GM12878 (cell line): ENCODE data around the gene SOX9. TPM values are rescaled to one million over a fixed set of nuclear protein-coding genes. Genes with fewer than 3 reads are reported as not detected.

Source experiments
- ATAC-seq: fragments of 200-7000 bp; cut with Tn5 transposase; 3 replicates; pipeline ENCODE4 v1.9.1; 2020; ENCODE audit warnings: mild to moderate bottlenecking, moderate library complexity
- BruUV-seq: library from RNA; stranded (reverse); fragments of 400-500 nt; replicated peaks from 2 replicates; lab custom pipeline; 2021; lab: Mats Ljungman, UMichigan
- CTCF ChIA-PET: fragments of 300-600 bp; sonication (Branson Sonifier 250); formaldehyde crosslinking; extraction: SDS; loops from one replicate; lab custom pipeline; 2021; ENCODE audit warnings: inconsistent platforms; lab: Yijun Ruan, JAX
- POLR2A ChIA-PET: fragments of 350-600 bp; formaldehyde crosslinking; extraction: SDS; loops from one replicate; lab custom pipeline; 2021; ENCODE audit warnings: inconsistent platforms; lab: Charles Lee
- RAD21 ChIA-PET: fragments of 300-600 bp; sonication (Branson Sonifier 250); formaldehyde crosslinking; loops from one replicate; lab custom pipeline; 2023; ENCODE audit warnings: antibody characterized with exemption; ENCODE audit not compliant: unreplicated experiment; lab: Charles Lee
- SMC1A ChIA-PET: fragments of 300-600 bp; sonication (Branson Sonifier 250); formaldehyde crosslinking; loops from one replicate; lab custom pipeline; 2023; ENCODE audit not compliant: unreplicated experiment, uncharacterized antibody; lab: Charles Lee
- DNase-seq: peaks from one replicate; pipeline ENCODE4 v3.0.0-alpha.2; 2011; ENCODE audit warnings: low read depth, low spot score
- FAIRE-seq: peaks from 3 replicates; lab custom pipeline; 2011; peaks lifted over from hg19 to GRCh38; lab: Jason Lieb, UNC
- H2AFZ ChIP-seq: 2 replicates; pipeline ENCODE4 v1.6.0; 2011; ENCODE audit warnings: low read depth, low read length, control low read depth; ENCODE audit not compliant: control insufficient read depth
- H3K27ac ChIP-seq: 2 replicates; pipeline ENCODE4 v1.5.1; 2011; ENCODE audit warnings: control low read depth; ENCODE audit not compliant: control insufficient read depth, insufficient read depth
- H3K27me3 ChIP-seq, 2 experiments: replicated peaks in 1 of 2; 2 replicates each; pipeline versions ENCODE4 v1.6.0 to v1.6.1; 2011; ENCODE audit warnings: low read length in 1 of 2; ENCODE audit not compliant: control insufficient read depth in 2 of 2, insufficient read depth in 2 of 2
- H3K36me3 ChIP-seq, 2 experiments: 2 replicates each; pipeline ENCODE4 v1.5.1; 2011; ENCODE audit warnings: low read length in 1 of 2; ENCODE audit not compliant: control insufficient read depth in 2 of 2, insufficient read depth in 2 of 2
- H3K4me1 ChIP-seq: 2 replicates; pipeline ENCODE4 v1.6.1; 2011; ENCODE audit warnings: mild to moderate bottlenecking, low read length, moderate library complexity, mixed read lengths; ENCODE audit not compliant: control insufficient read depth, insufficient read depth
- H3K4me2 ChIP-seq: 2 replicates; pipeline ENCODE4 v1.6.0; 2011; ENCODE audit warnings: control low read depth; ENCODE audit not compliant: control insufficient read depth, insufficient read depth
- H3K4me3 ChIP-seq: fragments of 200-600 bp; sonication (generic); 2 replicates; pipeline ENCODE4 v1.5.1; 2016
- H3K79me2 ChIP-seq: 2 replicates; pipeline ENCODE4 v1.6.0; 2011; ENCODE audit warnings: low read length; ENCODE audit not compliant: control insufficient read depth, insufficient read depth
- H3K9ac ChIP-seq: 2 replicates; pipeline ENCODE4 v1.8.0; 2011; ENCODE audit warnings: low read length, control low read depth, mixed read lengths; ENCODE audit not compliant: control insufficient read depth, insufficient read depth
- H3K9me3 ChIP-seq: replicated peaks from 3 replicates; pipeline ENCODE4 v1.5.1; 2011; ENCODE audit warnings: mild to moderate bottlenecking, low read length; ENCODE audit not compliant: control insufficient read depth, insufficient read depth
- H4K20me1 ChIP-seq: 2 replicates; pipeline ENCODE4 v1.6.0; 2011; ENCODE audit not compliant: control insufficient read depth, insufficient read depth
- EGR1 ChIP-seq, 2 experiments: IDR thresholded peaks; 1 replicate in 1 of 2; 2 replicates in 1 of 2; pipeline ENCODE4 v1.6.1; 2011 to 2012; ENCODE audit warnings: low read depth in 2 of 2, low read length in 2 of 2, borderline replicate concordance in 1 of 2, mild to moderate bottlenecking in 1 of 2, moderate library complexity in 1 of 2
- FOXM1 ChIP-seq: IDR thresholded peaks from 2 replicates; pipeline ENCODE4 v1.6.1; 2012; ENCODE audit warnings: low read depth, mild to moderate bottlenecking, inconsistent platforms, low read length, moderate library complexity
- HCFC1 ChIP-seq: fragments of 150-350 bp; IDR thresholded peaks from 2 replicates; pipeline ENCODE4 v1.6.1; 2014; ENCODE audit warnings: low read length
- LARP7 ChIP-seq: fragments of 450-650 bp; IDR thresholded peaks from 2 replicates; pipeline ENCODE4 v1.6.1; 2017; ENCODE audit warnings: mild to moderate bottlenecking
- NFIC ChIP-seq: IDR thresholded peaks from 2 replicates; pipeline ENCODE4 v1.6.1; 2012; ENCODE audit warnings: low read depth, mild to moderate bottlenecking, inconsistent platforms, low read length, moderate library complexity
- POU2F2 ChIP-seq: IDR thresholded peaks from 3 replicates; pipeline ENCODE4 v1.6.1; 2011; ENCODE audit warnings: low read depth, mild to moderate bottlenecking, low read length, borderline replicate concordance
- SIN3A ChIP-seq: IDR thresholded peaks from 2 replicates; pipeline ENCODE4 v1.6.1; 2012; ENCODE audit warnings: low read depth, low read length, improper control_type of control experiment
- SPI1 ChIP-seq: IDR thresholded peaks from 2 replicates; pipeline ENCODE4 v1.6.1; 2011; ENCODE audit warnings: low read depth, mild to moderate bottlenecking, low read length, moderate library complexity, borderline replicate concordance; ENCODE audit not compliant: insufficient read depth
- WGBS: methylation state at CpG from one replicate; pipeline ENCODE4 v1.1.6; 2016; ENCODE audit warnings: low lambda C conversion rate; ENCODE audit not compliant: insufficient replicate concordance, insufficient coverage; ENCODE audit errors: missing lambda C conversion rate; 5-methylcytosine and 5-hydroxymethylcytosine counted together
- in situ Hi-C: fragments of 300-500 bp; cut with MboI; formaldehyde crosslinking; loops from 9 replicates; pipeline ENCODE4 v1.14.3; 2018; ENCODE audit warnings: mixed read lengths
- intact Hi-C: fragments of 100-400 bp; cut with micrococcal nuclease; formaldehyde crosslinking; loops from one replicate; pipeline ENCODE4 v1.14.2; 2022; ENCODE audit not compliant: unreplicated experiment
- polyA plus RNA-seq, 11 experiments: library from polyadenylated mRNA; depleted of rRNA in 4 of 11; unstranded in 6 of 11; stranded (reverse) in 5 of 11; fragments of >200 nt; fragmentation: Nextera tagmentation in 4 of 11; fragmentation: Illumina TruSeq in 1 of 11; extraction: Ambion mirVana in 4 of 11; extraction: Trizol in 1 of 11; gene quantifications; 1 replicate in 1 of 11; 2 replicates in 10 of 11; pipeline versions ENCODE4 v1.2.1 to v1.2.3, GENCODE V29; 2011 to 2016; ENCODE audit warnings: inconsistent platforms in 2 of 11, missing spikeins in 2 of 11, low read depth in 1 of 11
- total RNA-seq, 4 experiments: library from RNA; depleted of rRNA in 3 of 4; stranded (reverse); fragments of >200 nt in 3 of 4; fragmentation: Illumina TruSeq in 1 of 4; extraction: Trizol in 1 of 4; gene quantifications; 2 replicates each; pipeline versions ENCODE4 v1.2.1 to v1.2.3, GENCODE V29; 2013 to 2021
- TF ChIP-seq, protein P1 (sequence below): IDR thresholded peaks from 2 replicates; pipeline ENCODE4 v1.6.1; 2011; ENCODE audit warnings: low read depth, mild to moderate bottlenecking, low read length, moderate library complexity, borderline replicate concordance; ENCODE audit errors: extremely low read depth
- TF ChIP-seq, protein P2 (sequence below): fragments of 450-650 bp; IDR thresholded peaks from 2 replicates; pipeline ENCODE4 v1.6.1; 2017; ENCODE audit warnings: mild to moderate bottlenecking, low read depth, inconsistent platforms; ENCODE audit not compliant: poor library complexity, severe bottlenecking

The SOX9 gene
- total and polyA plus RNA-seq, 10 of the 15 experiments (the other 5 are each of a cell fraction or from before 2014, with no cell fraction given) = 1.2 to 19.0 (median 5.5) TPM

DNA sequence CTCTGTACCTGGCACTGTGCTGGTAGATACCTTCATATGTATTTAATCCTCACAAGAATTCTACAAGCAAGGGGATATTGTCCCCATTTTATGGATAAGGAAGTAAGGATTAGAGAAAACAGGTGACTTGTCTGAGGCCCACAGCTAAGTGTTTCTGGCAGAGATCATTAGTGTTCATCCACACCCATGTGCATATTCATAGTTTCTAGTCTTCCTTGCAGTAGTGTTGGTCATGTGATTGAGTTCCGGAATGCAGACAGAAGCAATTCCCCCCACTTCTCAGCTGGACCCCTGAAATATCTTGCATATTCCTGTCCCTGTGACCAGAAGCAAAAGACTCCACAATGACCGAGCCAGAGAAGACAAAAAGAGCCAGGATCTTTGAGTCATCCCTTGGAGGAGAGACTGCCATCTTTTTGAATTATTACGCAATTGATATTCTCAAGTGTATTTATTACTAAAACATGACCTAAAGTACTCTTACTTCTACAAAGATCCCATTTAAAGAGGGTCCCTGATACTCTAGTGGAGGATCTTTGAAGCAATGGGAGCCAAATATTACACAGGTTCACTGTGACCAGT, 43.4 kb downstream of the SOX9 start (continued):
- no peak for TF ChIP-seq NFIC
- TF ChIP-seq, protein P1, sequence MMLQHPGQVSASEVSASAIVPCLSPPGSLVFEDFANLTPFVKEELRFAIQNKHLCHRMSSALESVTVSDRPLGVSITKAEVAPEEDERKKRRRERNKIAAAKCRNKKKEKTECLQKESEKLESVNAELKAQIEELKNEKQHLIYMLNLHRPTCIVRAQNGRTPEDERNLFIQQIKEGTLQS = no peak
- TF ChIP-seq FOXM1 = no peak

DNA sequence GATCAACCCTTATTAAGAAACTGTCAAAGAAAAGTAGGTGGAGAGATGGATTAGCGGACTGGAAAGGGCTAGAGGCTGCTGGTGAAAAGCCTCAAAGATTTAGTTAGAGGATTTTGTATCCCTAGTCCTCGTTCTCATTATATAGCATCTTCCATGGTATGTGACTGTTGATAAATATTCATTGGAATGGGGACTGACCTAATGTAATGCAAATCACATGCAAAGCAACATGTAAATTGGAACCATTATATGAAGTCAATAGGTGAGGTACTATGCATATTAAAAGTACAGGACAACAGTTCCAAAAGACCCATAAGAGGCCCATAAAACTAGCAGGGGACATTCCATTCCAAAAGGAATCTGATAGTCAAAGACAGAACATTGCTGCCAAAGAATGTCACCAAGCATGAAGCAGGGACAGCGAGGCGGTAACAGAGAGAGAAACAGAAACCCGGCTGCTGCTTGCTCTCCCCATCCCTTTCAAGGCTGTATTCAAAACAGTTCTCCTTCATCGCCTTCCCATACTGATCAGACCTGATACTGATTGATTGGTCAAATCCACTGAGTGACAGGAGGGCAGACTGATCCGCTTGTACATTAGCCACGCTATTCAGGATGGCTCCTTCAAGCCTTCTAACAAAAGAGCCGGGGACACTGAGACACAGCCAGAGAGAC, 44.5 kb downstream of the SOX9 start:
- in situ Hi-C loops = no loop called here
- SMC1A ChIA-PET = no interaction called here

More for the DNA sequence above, 44.5 kb downstream of the SOX9 start:
- intact Hi-C loops = no loop called here
- Histone ChIP-seq H3K36me3 (no peaks in the 10 kb centered on the region), H3K4me1 (no peaks in the 10 kb centered on the region), H2AFZ (no peak overlapping the region), H3K9me3 (no peaks in the 10 kb centered on the region), H3K4me3 (no peak overlapping the region), H3K27ac (no peak overlapping the region), H3K4me2 (no peak overlapping the region), H3K79me2 (no peaks in the 10 kb centered on the region), H4K20me1 (no peaks in the 10 kb centered on the region), H3K9ac (no peak overlapping the region), H3K27me3 (no peaks in the 10 kb centered on the region)
- no peak for FAIRE-seq
- WGBS = 33% methylated on average over 9 of the region's 9 CpGs
- no peak for ATAC-seq
- BruUV-seq = no TSS peak
- RAD21 ChIA-PET = no interaction called here
- POLR2A ChIA-PET = interaction anchor here (0.5 kb wide), 1 partner anchor 53 kb away, joined by 5 read pairs; no protein-coding TSS in a partner anchor
- TF ChIP-seq EGR1 (IDR thresholded peaks at IDR 0.05; ENCODE audit: borderline replicate concordance in 1 of 2, low read depth in 2 of 2, low read length in 2 of 2) = no peak
- TF ChIP-seq, protein P2, sequence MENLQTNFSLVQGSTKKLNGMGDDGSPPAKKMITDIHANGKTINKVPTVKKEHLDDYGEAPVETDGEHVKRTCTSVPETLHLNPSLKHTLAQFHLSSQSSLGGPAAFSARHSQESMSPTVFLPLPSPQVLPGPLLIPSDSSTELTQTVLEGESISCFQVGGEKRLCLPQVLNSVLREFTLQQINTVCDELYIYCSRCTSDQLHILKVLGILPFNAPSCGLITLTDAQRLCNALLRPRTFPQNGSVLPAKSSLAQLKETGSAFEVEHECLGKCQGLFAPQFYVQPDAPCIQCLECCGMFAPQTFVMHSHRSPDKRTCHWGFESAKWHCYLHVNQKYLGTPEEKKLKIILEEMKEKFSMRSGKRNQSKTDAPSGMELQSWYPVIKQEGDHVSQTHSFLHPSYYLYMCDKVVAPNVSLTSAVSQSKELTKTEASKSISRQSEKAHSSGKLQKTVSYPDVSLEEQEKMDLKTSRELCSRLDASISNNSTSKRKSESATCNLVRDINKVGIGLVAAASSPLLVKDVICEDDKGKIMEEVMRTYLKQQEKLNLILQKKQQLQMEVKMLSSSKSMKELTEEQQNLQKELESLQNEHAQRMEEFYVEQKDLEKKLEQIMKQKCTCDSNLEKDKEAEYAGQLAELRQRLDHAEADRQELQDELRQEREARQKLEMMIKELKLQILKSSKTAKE = no peak
- TF ChIP-seq SPI1 = no peak
- TF ChIP-seq SIN3A = no peak
- no peak for TF ChIP-seq LARP7
- no peak for TF ChIP-seq HCFC1
- TF ChIP-seq POU2F2 = no peak
- CTCF ChIA-PET = no interaction called here
- DNase-seq = no peak
